WTC11 (cell line): ENCODE measurements around the gene DYRK1A. TPM values are rescaled to one million over a fixed set of nuclear protein-coding genes. Genes with fewer than 3 reads are reported as not detected.

ENCODE experiments used
- ATAC-seq: fragments of 200-7000 bp; cut with Tn5 transposase; 2 replicates; pipeline ENCODE4 v1.10.0; 2021; ENCODE audit warnings: mild to moderate bottlenecking, moderate library complexity
- CTCF ChIA-PET: fragments of 300-600 bp; sonication (Branson Sonifier 250); formaldehyde crosslinking; loops from one replicate; lab custom pipeline; 2021; ENCODE audit warnings: antibody characterized with exemption; lab: Charles Lee
- POLR2A ChIA-PET: fragments of 350-600 bp; sonication (Branson Sonifier 250); formaldehyde crosslinking; loops from one replicate; lab custom pipeline; 2021; ENCODE audit warnings: antibody characterized with exemption; lab: Charles Lee
- DNase-seq: peaks from one replicate; pipeline ENCODE4 v3.0.0; 2021; ENCODE audit warnings: low spot score
- H3K27ac Mint-ChIP-seq: 2 replicates; pipeline ENCODE4 v1.8.0; 2021; ENCODE audit warnings: mixed read lengths
- H3K27me3 Mint-ChIP-seq: 2 replicates; pipeline ENCODE4 v1.8.0; 2021; ENCODE audit warnings: low read depth, mild to moderate bottlenecking, moderate library complexity, mixed read lengths
- H3K36me3 Mint-ChIP-seq: 2 replicates; pipeline ENCODE4 v1.8.0; 2021; ENCODE audit warnings: mixed read lengths
- H3K4me1 Mint-ChIP-seq: 2 replicates; pipeline ENCODE4 v1.8.0; 2022; ENCODE audit warnings: mixed read lengths
- H3K4me3 Mint-ChIP-seq: 2 replicates; pipeline ENCODE4 v1.8.0; 2021; ENCODE audit warnings: mild to moderate bottlenecking, moderate library complexity, mixed read lengths
- H3K9me3 Mint-ChIP-seq: 2 replicates; pipeline ENCODE4 v1.8.0; 2021; ENCODE audit warnings: mixed read lengths
- AFF4 ChIP-seq: sonication (generic); formaldehyde crosslinking; IDR thresholded peaks from 2 replicates; pipeline ENCODE4 v1.8.1; 2023; ENCODE audit warnings: mild to moderate bottlenecking, missing genetic modification reagents, borderline replicate concordance
- ARID4B ChIP-seq: sonication (generic); formaldehyde crosslinking; IDR thresholded peaks from 2 replicates; pipeline ENCODE4 v1.8.0; 2023; ENCODE audit warnings: missing genetic modification reagents, mild to moderate bottlenecking, borderline replicate concordance
- ATF2 ChIP-seq: sonication (generic); formaldehyde crosslinking; IDR thresholded peaks from 2 replicates; pipeline ENCODE4 v1.8.1; 2022; ENCODE audit warnings: low read depth, missing genetic modification reagents, borderline replicate concordance
- ETV6 ChIP-seq: sonication (generic); formaldehyde crosslinking; IDR thresholded peaks from 2 replicates; pipeline ENCODE4 v1.8.1; 2022; ENCODE audit warnings: mild to moderate bottlenecking, missing genetic modification reagents
- FOXP4 ChIP-seq: sonication (generic); formaldehyde crosslinking; IDR thresholded peaks from 2 replicates; pipeline ENCODE4 v1.8.0; 2022; ENCODE audit warnings: mild to moderate bottlenecking, missing genetic modification reagents
- GABPB1 ChIP-seq: sonication (generic); formaldehyde crosslinking; IDR thresholded peaks from 2 replicates; pipeline ENCODE4 v1.8.1; 2023; ENCODE audit warnings: mild to moderate bottlenecking, missing genetic modification reagents
- IRF2 ChIP-seq: sonication (generic); formaldehyde crosslinking; IDR thresholded peaks from 2 replicates; pipeline ENCODE4 v1.8.0; 2022; ENCODE audit warnings: low read depth, missing genetic modification reagents, borderline replicate concordance
- JUN ChIP-seq: sonication (generic); formaldehyde crosslinking; IDR thresholded peaks from 2 replicates; pipeline ENCODE4 v1.8.0; 2023; ENCODE audit warnings: mild to moderate bottlenecking, missing genetic modification reagents
- NR1H2 ChIP-seq: sonication (generic); formaldehyde crosslinking; IDR thresholded peaks from 2 replicates; pipeline ENCODE4 v1.9.0; 2021; ENCODE audit warnings: mild to moderate bottlenecking, moderate library complexity, missing genetic modification reagents
- PREB ChIP-seq: sonication (generic); formaldehyde crosslinking; IDR thresholded peaks from 2 replicates; pipeline ENCODE4 v1.8.1; 2022; ENCODE audit warnings: mild to moderate bottlenecking, missing genetic modification reagents, moderate library complexity, borderline replicate concordance
- TP53 ChIP-seq: sonication (generic); formaldehyde crosslinking; IDR thresholded peaks from 2 replicates; pipeline ENCODE4 v1.8.1; 2023; ENCODE audit warnings: mild to moderate bottlenecking, missing genetic modification reagents
- USF2 ChIP-seq: sonication (generic); formaldehyde crosslinking; IDR thresholded peaks from 2 replicates; pipeline ENCODE4 v1.8.1; 2023; ENCODE audit warnings: mild to moderate bottlenecking, missing genetic modification reagents, moderate library complexity
- ZNF138 ChIP-seq: sonication (generic); formaldehyde crosslinking; conservative IDR thresholded peaks from 2 replicates; pipeline ENCODE4 v1.8.1; 2022; ENCODE audit warnings: mild to moderate bottlenecking, moderate library complexity, missing genetic modification reagents
- ZNF263 ChIP-seq: sonication (generic); formaldehyde crosslinking; IDR thresholded peaks from 2 replicates; pipeline ENCODE4 v1.8.1; 2022; ENCODE audit warnings: low read depth, mild to moderate bottlenecking, moderate library complexity, missing genetic modification reagents
- ZNF416 ChIP-seq: fragments of 250-450 bp; sonication (Bioruptor Pico); IDR thresholded peaks from 2 replicates; pipeline ENCODE4 v1.9.0; 2021; ENCODE audit warnings: mild to moderate bottlenecking, inconsistent platforms
- ZNF425 ChIP-seq: fragments of 250-450 bp; sonication (Bioruptor Pico); conservative IDR thresholded peaks from 2 replicates; pipeline ENCODE4 v1.9.0; 2021; ENCODE audit warnings: mild to moderate bottlenecking
- total RNA-seq: library from RNA; stranded (reverse); gene quantifications from 3 replicates; pipeline ENCODE4 v1.2.3, GENCODE V29; 2021
- TF ChIP-seq, protein P1 (sequence below): sonication (generic); formaldehyde crosslinking; IDR thresholded peaks from 2 replicates; pipeline ENCODE4 v1.8.1; 2023; ENCODE audit warnings: mild to moderate bottlenecking, missing genetic modification reagents, moderate library complexity

The DYRK1A gene
- total RNA-seq, 1 experiment from 2014 or later = 56.5 TPM

GRCh38 chr21:37475186-37475868, 108.8 kb downstream of the DYRK1A start:
- H3K4me1 Mint-ChIP-seq = peaks cover 49% of the 10 kb centered on the region
- ATAC-seq (no peak), DNase-seq (no peak)
- H3K27me3 Mint-ChIP-seq = no peaks in the 10 kb centered on the region
- ChIA-PET CTCF (interaction anchor here (0.7 to 1.7 kb wide), 5 partner anchors 9 to 21 kb away, joined by 3 to 6 read pairs (median 3); no protein-coding TSS in a partner anchor), POLR2A (no interaction called here)
- H3K36me3 Mint-ChIP-seq = peaks cover 9% of the 10 kb centered on the region
- no peaks in the 10 kb centered on the region for H3K9me3 Mint-ChIP-seq
- TF ChIP-seq ATF2 (CRISPR knock-in tag) (no peak), AFF4 (CRISPR knock-in tag) (no peak), JUN (no peak), ZNF138 (CRISPR knock-in tag) (no peak), ARID4B (no peak), ETV6 (CRISPR knock-in tag) (no peak), TP53 (CRISPR knock-in tag) (no peak), FOXP4 (CRISPR knock-in tag) (no peak), IRF2 (CRISPR knock-in tag) (no peak), NR1H2 (CRISPR knock-in tag) (no peak), GABPB1 (CRISPR knock-in tag) (no peak), ZNF263 (CRISPR knock-in tag) (no peak), ZNF425 (CRISPR knock-in tag) (no peak), ZNF416 (CRISPR knock-in tag) (no peak), USF2 (no peak), PREB (CRISPR knock-in tag) (no peak)
- TF ChIP-seq, protein P1, sequence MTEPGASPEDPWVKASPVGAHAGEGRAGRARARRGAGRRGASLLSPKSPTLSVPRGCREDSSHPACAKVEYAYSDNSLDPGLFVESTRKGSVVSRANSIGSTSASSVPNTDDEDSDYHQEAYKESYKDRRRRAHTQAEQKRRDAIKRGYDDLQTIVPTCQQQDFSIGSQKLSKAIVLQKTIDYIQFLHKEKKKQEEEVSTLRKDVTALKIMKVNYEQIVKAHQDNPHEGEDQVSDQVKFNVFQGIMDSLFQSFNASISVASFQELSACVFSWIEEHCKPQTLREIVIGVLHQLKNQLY = no peak
- H3K4me3 Mint-ChIP-seq = no peak overlapping the region
- peak overlapping the region; percentile 50; the same call in 1 of the 2 replicates for H3K27ac Mint-ChIP-seq
